ENCODE data around the gene RLBP1. TPM values are rescaled to one million over a fixed set of nuclear protein-coding genes. Genes with fewer than 3 reads are reported as not detected.

The RLBP1 gene
- total RNA-seq, 1 experiment from 2014 or later, result not detected

DNA sequence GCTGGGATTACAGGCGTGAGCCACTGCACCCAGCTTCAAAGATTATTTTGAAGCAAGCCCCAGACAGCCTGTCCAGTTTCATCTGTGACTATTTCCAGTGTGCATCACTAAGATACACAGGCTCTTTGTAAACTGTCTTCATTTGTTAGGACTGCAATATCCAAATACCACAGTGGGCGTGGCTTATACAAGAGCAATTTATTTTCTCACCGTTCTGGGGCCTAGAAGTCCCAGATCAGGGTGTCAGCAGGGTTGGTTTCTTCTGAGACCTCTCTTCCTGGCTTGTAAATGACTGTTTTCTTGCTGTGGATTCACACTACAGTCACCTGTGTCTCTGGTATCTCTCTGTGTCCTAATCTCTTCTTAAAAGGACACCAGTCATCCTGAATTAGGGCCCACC lies 59.7 kb downstream of the RLBP1 start:
- H3K4me3 Mint-ChIP-seq (ENCODE audit: unreplicated experiment), result no peak overlapping the region
- H3K27me3 ChIP-seq (replicated peaks; ENCODE audit: control insufficient read depth, insufficient read depth, low read length), result no peaks in the 10 kb centered on the region
- BruUV-seq (replicated peaks), result no TSS peak
- no peaks in the 10 kb centered on the region for H3K9me3 ChIP-seq
- no peak overlapping the region for H3K27ac Mint-ChIP-seq (ENCODE audit: unreplicated experiment)
- H3K36me3 Mint-ChIP-seq (ENCODE audit: insufficient read depth, unreplicated experiment), result peaks cover 5% of the 10 kb centered on the region
- ChIA-PET POLR2A (no interaction called here), CTCF (no interaction called here)
- no peak overlapping the region for H3K4me3 ChIP-seq (ENCODE audit: low read depth, low read length)
- TF ChIP-seq, protein P1, sequence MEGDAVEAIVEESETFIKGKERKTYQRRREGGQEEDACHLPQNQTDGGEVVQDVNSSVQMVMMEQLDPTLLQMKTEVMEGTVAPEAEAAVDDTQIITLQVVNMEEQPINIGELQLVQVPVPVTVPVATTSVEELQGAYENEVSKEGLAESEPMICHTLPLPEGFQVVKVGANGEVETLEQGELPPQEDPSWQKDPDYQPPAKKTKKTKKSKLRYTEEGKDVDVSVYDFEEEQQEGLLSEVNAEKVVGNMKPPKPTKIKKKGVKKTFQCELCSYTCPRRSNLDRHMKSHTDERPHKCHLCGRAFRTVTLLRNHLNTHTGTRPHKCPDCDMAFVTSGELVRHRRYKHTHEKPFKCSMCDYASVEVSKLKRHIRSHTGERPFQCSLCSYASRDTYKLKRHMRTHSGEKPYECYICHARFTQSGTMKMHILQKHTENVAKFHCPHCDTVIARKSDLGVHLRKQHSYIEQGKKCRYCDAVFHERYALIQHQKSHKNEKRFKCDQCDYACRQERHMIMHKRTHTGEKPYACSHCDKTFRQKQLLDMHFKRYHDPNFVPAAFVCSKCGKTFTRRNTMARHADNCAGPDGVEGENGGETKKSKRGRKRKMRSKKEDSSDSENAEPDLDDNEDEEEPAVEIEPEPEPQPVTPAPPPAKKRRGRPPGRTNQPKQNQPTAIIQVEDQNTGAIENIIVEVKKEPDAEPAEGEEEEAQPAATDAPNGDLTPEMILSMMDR (IDR thresholded peaks at IDR 0.05; ENCODE audit: insufficient read depth in 1 of 2, low read depth in 1 of 2, low read length in 1 of 2, severe bottlenecking in 1 of 2, unreplicated experiment in 1 of 2), result no peak
- H3K9me3 Mint-ChIP-seq (ENCODE audit: unreplicated experiment), result no peaks in the 10 kb centered on the region
- peaks cover 21% of the 10 kb centered on the region for H3K4me1 ChIP-seq
- no peak for DNase-seq
- no peaks in the 10 kb centered on the region for H3K36me3 ChIP-seq (ENCODE audit: control insufficient read depth, insufficient read depth, low read length)
- H3K4me1 Mint-ChIP-seq (ENCODE audit: low read depth, unreplicated experiment), result peaks cover 10% of the 10 kb centered on the region
- no peaks in the 10 kb centered on the region for H3K27me3 Mint-ChIP-seq (ENCODE audit: insufficient read depth, unreplicated experiment)
- intact Hi-C loops (cut with micrococcal nuclease; ENCODE audit: unreplicated experiment), result no loop called here

Other genes starting within 250 kb of the RLBP1 start
- gene ABHD2, start 133.1 kb downstream of the RLBP1 start, total RNA-seq (2022), result 56.4 and 63.0 TPM in 2 replicates
- 94.2 and 101 TPM in 2 replicates for gene FANCI, start 22.4 kb upstream of the RLBP1 start, total RNA-seq (2022)
- 63.1 and 64.1 TPM in 2 replicates for gene POLG, start 113.2 kb upstream of the RLBP1 start, total RNA-seq (2022)

All from Caco-2 (cell line).